ENCODE results near the gene CISTR.

CISTR gene

DNA sequence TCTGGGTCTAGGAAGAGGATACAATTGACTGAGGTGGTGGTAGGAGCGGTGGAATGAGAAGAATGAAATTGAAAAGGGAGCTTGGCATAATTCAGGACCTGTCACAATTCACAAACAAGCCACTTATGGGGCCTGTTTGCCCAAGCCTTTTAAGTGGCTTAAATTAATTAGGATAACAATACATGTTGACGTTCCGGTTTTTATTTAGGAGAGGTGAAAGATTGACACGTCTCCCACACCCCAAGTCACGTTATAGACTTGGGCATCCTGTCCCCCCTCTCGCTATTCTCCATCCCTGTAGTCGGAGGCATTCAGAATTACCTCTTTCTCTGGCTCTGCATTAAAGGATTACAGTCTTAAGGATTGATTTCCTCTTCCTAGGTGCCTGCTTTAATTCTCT is 23.6 kb downstream of the CISTR start:
- TF ChIP-seq, protein P1, sequence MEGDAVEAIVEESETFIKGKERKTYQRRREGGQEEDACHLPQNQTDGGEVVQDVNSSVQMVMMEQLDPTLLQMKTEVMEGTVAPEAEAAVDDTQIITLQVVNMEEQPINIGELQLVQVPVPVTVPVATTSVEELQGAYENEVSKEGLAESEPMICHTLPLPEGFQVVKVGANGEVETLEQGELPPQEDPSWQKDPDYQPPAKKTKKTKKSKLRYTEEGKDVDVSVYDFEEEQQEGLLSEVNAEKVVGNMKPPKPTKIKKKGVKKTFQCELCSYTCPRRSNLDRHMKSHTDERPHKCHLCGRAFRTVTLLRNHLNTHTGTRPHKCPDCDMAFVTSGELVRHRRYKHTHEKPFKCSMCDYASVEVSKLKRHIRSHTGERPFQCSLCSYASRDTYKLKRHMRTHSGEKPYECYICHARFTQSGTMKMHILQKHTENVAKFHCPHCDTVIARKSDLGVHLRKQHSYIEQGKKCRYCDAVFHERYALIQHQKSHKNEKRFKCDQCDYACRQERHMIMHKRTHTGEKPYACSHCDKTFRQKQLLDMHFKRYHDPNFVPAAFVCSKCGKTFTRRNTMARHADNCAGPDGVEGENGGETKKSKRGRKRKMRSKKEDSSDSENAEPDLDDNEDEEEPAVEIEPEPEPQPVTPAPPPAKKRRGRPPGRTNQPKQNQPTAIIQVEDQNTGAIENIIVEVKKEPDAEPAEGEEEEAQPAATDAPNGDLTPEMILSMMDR (IDR thresholded peaks at IDR 0.05; ENCODE audit: insufficient read depth, missing control alignments), result no peak
- DNase-seq (ENCODE audit: insufficient read length, low spot score), result no peak
- FAIRE-seq, result no peak

DNA sequence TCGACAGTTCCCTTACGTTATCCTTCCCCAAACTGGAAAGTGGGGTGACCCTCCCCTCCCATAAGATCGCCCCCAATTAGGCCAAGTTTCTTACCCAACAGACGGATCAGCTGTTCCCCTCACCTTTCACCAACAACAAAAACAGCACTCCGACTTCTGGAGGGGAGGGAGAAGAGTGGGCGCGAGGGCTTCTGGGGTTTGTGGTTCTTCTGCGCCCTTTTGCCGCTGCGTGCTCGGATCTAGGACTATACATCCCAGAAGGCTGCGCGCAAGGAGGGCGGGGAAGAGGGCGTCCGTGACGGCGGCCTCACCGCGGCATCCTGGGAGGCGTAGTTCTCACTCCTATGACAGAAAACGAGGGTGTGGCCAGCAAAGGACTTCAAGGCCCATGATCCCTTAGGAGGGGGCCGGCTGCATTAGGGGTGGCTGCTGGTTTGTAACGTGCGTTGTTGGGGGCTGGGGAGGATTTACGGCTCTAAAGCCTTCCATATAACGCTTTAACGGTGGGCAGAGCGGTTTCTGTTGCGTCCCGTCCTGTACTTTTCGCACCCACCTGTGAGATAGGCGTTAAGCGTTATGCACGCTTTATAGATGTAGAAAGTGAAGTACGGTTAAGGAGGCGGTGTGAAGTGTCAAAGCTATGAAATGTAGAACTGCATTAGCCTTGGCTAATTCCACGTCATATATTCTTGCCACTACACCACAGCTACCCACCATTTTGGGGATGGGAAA is 24.3 kb downstream of the CISTR start, which contains the start of gene CALCOCO1:
Gene CALCOCO1, minus strand, starts transcription at position 143 of the 732 bp plus-strand sequence. CDS start 2,210 bp downstream, outside the sequence.
- peak; percentile 87 for DNase-seq (ENCODE audit: insufficient read length, low spot score)
- no peak for FAIRE-seq
- TF ChIP-seq, protein P1 (IDR thresholded peaks at IDR 0.05; ENCODE audit: insufficient read depth, missing control alignments), result no peak

DNA sequence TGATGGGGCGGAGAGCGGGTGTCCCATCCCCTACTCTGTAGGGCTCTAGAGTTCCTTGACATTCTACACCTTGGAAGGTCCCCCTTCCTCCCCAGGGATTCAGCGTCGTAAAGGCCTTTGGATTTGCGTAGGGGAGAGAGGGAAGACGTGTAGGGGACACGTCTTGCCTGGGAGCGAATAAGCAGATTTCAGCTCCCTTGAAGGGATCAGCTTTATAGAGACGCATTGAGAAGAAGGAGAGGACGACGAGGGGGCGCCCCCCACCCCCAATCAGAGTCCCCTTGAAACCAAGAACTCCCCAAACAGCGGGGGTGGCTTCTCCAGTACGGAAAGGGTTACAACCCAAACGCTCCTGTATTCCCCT is 24.9 kb downstream of the CISTR start:
- TF ChIP-seq, protein P1 (IDR thresholded peaks at IDR 0.05; ENCODE audit: insufficient read depth, missing control alignments), result no peak
- DNase-seq (ENCODE audit: insufficient read length, low spot score) (no peak), FAIRE-seq (no peak)

DNA sequence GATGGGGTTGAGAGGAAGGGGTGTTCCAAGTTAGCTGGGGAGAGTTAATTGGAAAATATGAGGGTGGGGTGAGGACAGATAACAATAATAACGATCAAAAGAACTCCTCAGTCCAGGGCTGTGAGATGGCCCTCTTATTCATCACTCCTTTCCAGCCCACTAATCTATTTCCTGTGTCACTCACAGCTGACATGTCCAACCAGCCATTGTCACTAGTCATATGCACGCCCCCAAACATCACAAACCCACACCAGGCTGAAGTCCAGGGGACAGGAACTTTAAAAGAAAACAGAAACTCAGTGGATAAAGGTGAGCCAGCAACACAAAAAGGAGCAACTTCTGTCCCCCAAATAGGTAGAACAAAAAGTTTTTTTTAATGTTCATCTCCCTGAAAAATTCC is 25.4 kb downstream of the CISTR start:
- DNase-seq (ENCODE audit: insufficient read length, low spot score) (no peak), FAIRE-seq (no peak)
- TF ChIP-seq, protein P1 (IDR thresholded peaks at IDR 0.05; ENCODE audit: insufficient read depth, missing control alignments), result no peak

DNA sequence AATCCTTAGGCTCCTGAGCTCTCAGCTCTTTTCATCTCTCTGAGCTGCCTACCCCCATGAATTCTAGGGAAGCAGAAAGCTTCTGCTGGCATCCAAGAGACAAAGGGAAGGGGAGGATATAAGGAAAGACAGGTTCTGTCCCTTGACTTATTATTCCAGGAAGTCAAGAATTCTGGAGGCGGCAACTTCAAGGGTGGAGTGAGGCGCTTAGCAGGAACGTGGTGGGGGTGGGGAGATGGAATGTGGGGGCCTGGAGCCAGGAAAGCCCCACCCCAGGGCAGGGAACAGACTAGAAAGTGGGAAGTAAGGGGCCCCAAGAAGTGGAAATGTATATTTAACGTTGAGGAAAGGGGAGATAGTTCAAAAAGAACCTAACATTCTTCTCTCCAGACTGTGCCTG is 26.0 kb downstream of the CISTR start:
- FAIRE-seq, result no peak
- TF ChIP-seq, protein P1 (IDR thresholded peaks at IDR 0.05; ENCODE audit: insufficient read depth, missing control alignments), result no peak
- DNase-seq (ENCODE audit: insufficient read length, low spot score), result no peak

DNA sequence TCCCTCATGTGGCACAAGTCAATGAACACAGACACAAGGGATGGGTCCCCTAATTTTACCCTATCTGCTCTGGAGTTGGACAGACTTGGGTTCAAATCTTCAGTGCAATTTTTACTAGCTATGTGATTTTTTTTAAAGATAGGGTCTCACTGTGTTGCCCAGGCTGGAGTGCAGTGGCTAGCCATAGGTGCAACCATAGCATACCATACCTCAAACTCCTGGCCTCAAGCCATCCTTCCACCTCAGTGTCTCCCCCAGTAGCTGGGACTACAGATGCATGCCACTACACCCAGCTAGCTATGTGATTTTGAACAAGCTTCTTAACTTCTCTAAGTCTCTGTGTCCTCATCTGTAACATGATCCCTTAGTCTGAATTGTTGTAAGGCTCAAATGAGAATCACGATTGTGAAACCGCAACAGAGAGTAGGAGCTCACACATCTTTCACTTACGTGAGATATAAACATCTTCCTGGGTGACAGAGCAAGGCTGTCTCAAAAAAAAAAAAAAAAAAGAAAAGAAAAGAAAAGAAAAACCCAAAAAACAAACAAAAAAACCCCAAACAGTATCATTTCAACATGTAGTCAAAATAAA is 29.2 kb downstream of the CISTR start:
- no peak for FAIRE-seq
- TF ChIP-seq, protein P1 (IDR thresholded peaks at IDR 0.05; ENCODE audit: insufficient read depth, missing control alignments), result no peak
- no peak for DNase-seq (ENCODE audit: insufficient read length, low spot score)

DNA sequence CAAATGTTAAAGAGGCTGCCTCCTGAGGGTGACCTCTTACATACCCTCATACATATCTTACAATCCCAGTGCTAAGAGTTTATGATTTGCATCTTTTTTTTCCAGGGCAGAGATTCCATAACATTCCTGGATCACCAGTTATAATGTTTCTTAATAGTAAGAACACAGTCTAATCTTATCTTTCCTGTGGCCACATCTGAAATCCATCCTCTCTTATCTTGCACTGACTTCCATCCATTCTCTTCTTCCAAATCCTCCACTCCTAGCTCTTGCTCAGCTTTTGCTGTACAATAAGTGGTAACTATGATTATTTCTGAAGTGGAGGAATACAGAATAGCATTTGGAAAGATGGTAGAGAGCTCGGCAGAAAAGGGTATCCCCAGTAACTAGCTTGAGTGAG is 30.8 kb downstream of the CISTR start:
- FAIRE-seq, result no peak
- TF ChIP-seq, protein P1 (IDR thresholded peaks at IDR 0.05; ENCODE audit: insufficient read depth, missing control alignments), result no peak
- no peak for DNase-seq (ENCODE audit: insufficient read length, low spot score)

Data from D721Med (cell line).